GM12892 (cell line): ENCODE measurements around the gene SARNP.

ENCODE experiments used
- DNase-seq: peaks from one replicate; pipeline ENCODE4 v3.0.0; 2011; ENCODE audit not compliant: insufficient read length
- FAIRE-seq: peaks from 2 replicates; lab custom pipeline; 2011; peaks lifted over from hg19 to GRCh38; lab: Jason Lieb, UNC
- POLR2A ChIP-seq: IDR thresholded peaks from 2 replicates; pipeline ENCODE4 v1.6.1; 2011; ENCODE audit warnings: low read depth, low read length, control low read depth
- POLR2AphosphoS5 ChIP-seq: IDR thresholded peaks from 2 replicates; pipeline ENCODE4 v1.6.1; 2011; ENCODE audit warnings: low read depth, low read length, control low read depth
- TAF1 ChIP-seq: IDR thresholded peaks from 2 replicates; pipeline ENCODE4 v1.6.1; 2011; ENCODE audit warnings: low read depth, mild to moderate bottlenecking, control low read depth, low read length, borderline replicate concordance

The SARNP gene

GRCh38 chr12:55816881-55817344 lies 611 bp downstream of the SARNP start:
- no peak for TF ChIP-seq POLR2A
- no peak for DNase-seq
- no peak for FAIRE-seq

DNA sequence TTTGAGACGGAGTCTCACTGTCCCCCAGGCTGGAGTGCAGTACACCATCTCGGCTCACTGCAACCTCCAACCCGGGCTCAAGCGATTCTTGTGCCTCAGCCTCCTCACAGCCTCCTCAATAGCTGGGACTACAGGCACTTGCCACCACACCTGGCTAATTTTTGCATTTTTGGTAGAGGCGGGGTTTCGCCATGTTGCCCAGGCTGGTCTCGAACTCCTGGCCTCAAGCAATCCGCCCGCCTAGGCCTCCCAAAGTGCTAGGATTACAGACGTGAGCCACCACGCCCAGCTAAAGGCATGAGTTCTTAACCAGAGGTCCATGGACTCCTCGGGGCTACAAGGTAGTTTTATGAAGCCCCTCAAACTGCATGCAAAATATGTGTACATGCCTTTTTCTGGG lies 2.1 kb downstream of the SARNP start:
- FAIRE-seq = no peak

GRCh38 chr12:55814257-55814656 lies 3.3 kb downstream of the SARNP start:
- DNase-seq (no peak), FAIRE-seq (no peak)
- no peak for TF ChIP-seq POLR2AphosphoS5
- no peak for TF ChIP-seq POLR2A
- no peak for TF ChIP-seq TAF1

More for the DNA sequence above, 2.1 kb downstream of the SARNP start:
- TF ChIP-seq POLR2AphosphoS5 (no peak), POLR2A (no peak), TAF1 (no peak)
- no peak for DNase-seq

- DNase-seq = no peak
- TF ChIP-seq POLR2A (no peak), POLR2AphosphoS5 (no peak), TAF1 (no peak)
- FAIRE-seq = no peak
Observed at GRCh38 chr12:55812088-55812487, 5.4 kb downstream of the SARNP start.

DNA sequence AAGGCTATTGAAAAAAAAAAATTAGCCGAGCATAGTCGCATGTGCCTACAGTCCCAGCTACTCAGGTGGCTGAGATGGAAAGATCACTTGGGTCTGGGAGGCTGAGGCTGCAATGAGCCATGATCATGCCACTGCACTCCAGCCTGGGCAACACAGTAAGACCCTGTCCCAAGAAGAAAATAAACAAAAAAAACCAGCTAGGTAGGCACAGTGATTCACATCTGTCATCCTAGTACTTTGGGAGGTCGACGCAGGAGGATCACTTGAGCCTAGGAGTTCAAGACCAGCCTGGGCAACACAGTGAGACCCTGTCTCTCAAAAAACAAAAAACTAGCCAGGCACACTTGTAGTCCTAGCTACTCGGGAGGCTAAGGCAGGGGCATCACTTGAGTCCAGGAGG lies 8.2 kb downstream of the SARNP start:
- TF ChIP-seq TAF1 (no peak), POLR2AphosphoS5 (no peak), POLR2A (no peak)
- DNase-seq (no peak), FAIRE-seq (no peak)

DNA sequence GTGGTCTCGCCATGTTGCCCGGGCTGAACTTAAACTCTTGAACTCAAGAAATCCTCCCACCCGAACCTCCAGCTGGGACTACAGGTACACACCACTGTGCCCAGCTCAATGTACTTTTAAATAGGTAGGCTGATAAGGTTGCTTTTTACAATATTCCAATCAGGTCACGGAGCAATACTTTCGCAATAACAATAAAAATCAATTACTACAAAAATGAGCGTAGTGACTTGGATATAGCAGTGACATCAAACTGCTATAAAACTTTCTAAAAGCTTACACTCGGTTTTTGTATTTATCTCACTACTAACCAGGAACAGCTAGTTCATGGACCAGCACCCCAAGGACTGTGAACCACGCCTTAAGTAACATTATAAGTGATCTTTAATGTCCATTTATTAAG lies 10.5 kb downstream of the SARNP start:
- DNase-seq = no peak
- FAIRE-seq = no peak
- no peak for TF ChIP-seq POLR2A
- no peak for TF ChIP-seq TAF1
- TF ChIP-seq POLR2AphosphoS5 = no peak

DNA sequence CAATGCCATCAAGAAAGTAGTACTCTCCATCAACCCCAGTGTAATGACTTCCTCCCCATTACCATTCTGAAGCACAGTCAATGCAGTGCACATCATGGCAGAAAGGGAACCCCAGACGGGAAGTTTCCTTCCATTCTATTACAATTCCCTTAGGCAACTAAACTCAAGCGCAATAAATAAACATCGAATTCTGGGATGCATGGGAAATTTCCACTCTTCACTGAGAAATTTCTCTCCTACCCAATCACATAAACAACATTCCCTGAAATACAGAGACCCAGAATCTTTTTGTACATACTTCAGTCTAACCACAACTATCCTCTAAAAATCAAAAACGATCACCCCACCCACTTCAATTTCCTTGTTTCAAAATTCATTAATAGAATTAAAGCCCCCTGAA lies 20.0 kb downstream of the SARNP start:
- no peak for FAIRE-seq
- DNase-seq = no peak
- TF ChIP-seq POLR2AphosphoS5 (no peak), TAF1 (no peak), POLR2A (no peak)

DNA sequence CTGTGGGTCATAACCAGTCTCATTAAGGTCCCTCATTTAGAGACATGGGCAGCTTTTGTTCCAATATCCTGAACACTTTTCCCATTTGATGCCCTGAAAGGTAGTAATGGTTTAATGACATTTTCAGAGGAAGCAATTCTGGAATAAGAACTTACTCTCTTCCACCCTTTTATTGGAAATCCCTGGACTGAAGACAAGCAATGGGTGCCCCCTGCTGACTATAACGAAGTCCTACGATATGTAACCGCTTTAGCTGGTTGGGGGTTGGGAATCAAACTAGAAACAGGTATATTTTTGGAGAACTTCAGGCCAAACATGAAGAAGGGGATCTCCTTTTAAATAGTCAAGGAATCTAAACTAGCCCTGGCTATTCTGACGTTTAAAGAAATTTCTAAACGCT lies 20.5 kb downstream of the SARNP start:
- no peak for TF ChIP-seq TAF1
- no peak for TF ChIP-seq POLR2AphosphoS5
- TF ChIP-seq POLR2A = no peak
- no peak for FAIRE-seq
- no peak for DNase-seq

DNA sequence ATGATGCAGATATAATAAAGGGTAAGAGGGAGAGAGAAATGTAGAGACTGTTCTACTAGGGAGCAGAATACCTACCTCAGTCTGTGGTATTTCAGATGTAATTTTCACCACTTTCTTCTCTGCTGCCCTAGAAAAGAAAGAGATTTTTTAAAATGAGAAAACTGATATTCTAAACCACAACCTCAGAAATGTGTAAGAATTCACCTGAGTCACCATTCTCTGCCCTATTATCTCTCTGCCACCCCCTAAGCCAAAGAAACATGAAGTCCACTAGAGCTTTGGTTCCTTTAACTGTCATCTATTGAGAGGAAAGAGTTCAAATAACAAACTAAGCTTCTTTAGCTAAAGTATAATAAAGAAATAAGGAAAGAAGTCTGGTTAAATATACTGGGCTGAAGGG lies 21.6 kb downstream of the SARNP start:
- FAIRE-seq (no peak), DNase-seq (no peak)
- TF ChIP-seq POLR2AphosphoS5 (no peak), POLR2A (no peak), TAF1 (no peak)

DNA sequence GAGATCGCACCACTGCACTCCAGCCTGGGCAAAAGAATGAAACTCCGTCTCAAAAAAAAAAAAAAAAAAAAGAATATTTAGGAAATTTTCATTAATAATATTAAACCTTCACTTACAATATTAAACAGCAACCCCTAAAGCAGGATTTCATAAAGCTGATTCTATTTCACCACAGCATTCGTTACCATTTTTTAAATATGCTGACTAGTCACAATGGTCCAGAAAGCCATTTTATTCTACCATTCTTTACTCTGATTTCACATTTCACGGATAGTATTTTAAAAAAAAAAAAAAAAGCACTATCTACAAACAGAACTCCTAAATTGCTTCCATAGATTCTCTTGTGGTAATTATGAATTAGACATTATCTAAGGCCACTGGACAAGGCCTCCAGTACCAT lies 27.6 kb downstream of the SARNP start:
- no peak for TF ChIP-seq POLR2A
- TF ChIP-seq TAF1 = no peak
- no peak for TF ChIP-seq POLR2AphosphoS5
- no peak for FAIRE-seq
- DNase-seq = no peak

DNA sequence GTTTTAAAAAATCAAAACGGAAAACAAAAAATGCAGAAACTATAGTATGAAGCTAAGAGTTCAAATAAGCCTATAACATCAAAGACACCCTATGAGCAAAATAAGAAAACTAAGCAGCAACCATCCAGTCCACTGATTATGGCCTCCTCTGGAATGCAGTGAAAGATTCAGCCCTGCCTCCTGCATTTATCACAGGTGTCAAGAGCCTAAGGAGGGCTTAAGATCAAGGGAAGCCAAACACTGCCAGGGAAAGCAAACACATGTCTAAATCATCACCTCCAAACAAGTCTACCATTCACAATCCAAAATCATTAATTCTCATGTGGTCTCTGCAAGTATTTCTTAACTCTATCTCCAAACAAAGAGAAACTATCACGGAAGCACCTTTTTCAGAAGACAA lies 28.4 kb downstream of the SARNP start:
- TF ChIP-seq POLR2A = no peak
- TF ChIP-seq TAF1 = no peak
- TF ChIP-seq POLR2AphosphoS5 = no peak

GRCh38 chr12:55788546-55788945 lies 29.0 kb downstream of the SARNP start:
- no peak for DNase-seq
- TF ChIP-seq POLR2AphosphoS5 = no peak
- TF ChIP-seq POLR2A = no peak
- no peak for TF ChIP-seq TAF1
- FAIRE-seq = no peak

More for the DNA sequence above, 28.4 kb downstream of the SARNP start:
- DNase-seq (no peak), FAIRE-seq (no peak)

DNA sequence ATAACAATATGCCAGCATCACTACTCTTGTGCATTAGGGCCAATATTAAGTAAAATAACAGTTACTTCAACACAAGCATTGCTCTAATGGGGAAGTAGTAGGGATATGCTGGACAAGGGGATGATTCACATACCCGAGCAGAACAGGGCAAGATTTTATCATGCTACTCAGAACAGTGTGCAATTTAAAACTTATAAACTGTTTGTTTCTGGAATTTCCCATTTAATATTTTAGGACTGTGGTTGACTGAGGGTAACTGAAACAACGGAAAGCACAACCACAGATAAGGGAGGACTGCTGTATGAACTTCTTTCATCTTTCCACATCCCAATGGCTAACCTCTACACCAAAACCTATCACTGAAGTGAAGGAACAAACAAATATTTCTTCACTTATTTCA lies 36.8 kb downstream of the SARNP start:
- no peak for TF ChIP-seq POLR2AphosphoS5
- no peak for TF ChIP-seq POLR2A
- no peak for TF ChIP-seq TAF1
- no peak for DNase-seq
- no peak for FAIRE-seq
